ENCODE data around the gene CUL2. TPM values are rescaled to one million over a fixed set of nuclear protein-coding genes. Genes with fewer than 3 reads are reported as not detected.

Gene CUL2
- total RNA-seq, 1 experiment from 2014 or later = 68.0 TPM

DNA sequence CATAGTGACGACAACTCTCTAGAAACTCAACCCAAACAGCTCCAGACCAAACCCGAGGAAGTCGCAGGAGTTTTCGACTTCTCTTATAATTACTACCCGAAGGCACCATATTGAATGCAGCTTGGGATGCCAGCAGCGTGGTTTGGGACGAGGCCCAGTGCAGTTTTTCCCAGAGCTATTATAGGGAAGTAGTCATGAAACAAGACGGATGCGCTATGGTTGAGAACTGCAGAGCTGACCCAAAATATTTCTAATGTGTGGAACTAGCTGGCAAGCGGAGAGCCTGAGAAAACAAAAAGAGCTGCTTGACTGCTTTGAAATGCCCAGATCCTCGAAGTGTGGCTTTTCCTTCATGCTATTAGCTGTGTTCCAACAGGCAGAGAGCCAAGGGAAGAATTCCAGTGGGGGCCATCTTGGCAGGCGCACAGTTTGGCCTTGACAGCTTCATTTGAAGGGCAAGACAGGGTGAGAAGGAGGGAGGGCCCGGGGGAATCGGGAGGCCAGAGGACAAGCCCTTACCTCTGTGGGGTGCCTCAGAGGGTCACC, 122.7 kb downstream of the CUL2 start:
- Histone ChIP-seq H3K4me1 (no peaks in the 10 kb centered on the region), H3K9me3 (no peaks in the 10 kb centered on the region), H3K4me3 (ENCODE audit: low read depth, low read length) (no peak overlapping the region), H3K36me3 (ENCODE audit: control insufficient read depth, insufficient read depth, low read length) (no peaks in the 10 kb centered on the region), H3K27me3 (replicated peaks; ENCODE audit: control insufficient read depth, insufficient read depth, low read length) (no peaks in the 10 kb centered on the region; the same call in 1 of the 2 replicates)
- Mint-ChIP-seq H3K4me3 (ENCODE audit: unreplicated experiment) (no peak overlapping the region), H3K9me3 (ENCODE audit: unreplicated experiment) (no peaks in the 10 kb centered on the region), H3K36me3 (ENCODE audit: insufficient read depth, unreplicated experiment) (no peaks in the 10 kb centered on the region), H3K27ac (ENCODE audit: unreplicated experiment) (no peak overlapping the region), H3K4me1 (ENCODE audit: low read depth, unreplicated experiment) (no peaks in the 10 kb centered on the region), H3K27me3 (ENCODE audit: insufficient read depth, unreplicated experiment) (no peaks in the 10 kb centered on the region)
- POLR2A ChIA-PET = no interaction called here
- intact Hi-C loops (cut with micrococcal nuclease; ENCODE audit: unreplicated experiment) = no loop called here
- DNase-seq = no peak
- BruUV-seq (replicated peaks) = no TSS peak
- CTCF ChIA-PET = no interaction called here
- TF ChIP-seq, protein P1, sequence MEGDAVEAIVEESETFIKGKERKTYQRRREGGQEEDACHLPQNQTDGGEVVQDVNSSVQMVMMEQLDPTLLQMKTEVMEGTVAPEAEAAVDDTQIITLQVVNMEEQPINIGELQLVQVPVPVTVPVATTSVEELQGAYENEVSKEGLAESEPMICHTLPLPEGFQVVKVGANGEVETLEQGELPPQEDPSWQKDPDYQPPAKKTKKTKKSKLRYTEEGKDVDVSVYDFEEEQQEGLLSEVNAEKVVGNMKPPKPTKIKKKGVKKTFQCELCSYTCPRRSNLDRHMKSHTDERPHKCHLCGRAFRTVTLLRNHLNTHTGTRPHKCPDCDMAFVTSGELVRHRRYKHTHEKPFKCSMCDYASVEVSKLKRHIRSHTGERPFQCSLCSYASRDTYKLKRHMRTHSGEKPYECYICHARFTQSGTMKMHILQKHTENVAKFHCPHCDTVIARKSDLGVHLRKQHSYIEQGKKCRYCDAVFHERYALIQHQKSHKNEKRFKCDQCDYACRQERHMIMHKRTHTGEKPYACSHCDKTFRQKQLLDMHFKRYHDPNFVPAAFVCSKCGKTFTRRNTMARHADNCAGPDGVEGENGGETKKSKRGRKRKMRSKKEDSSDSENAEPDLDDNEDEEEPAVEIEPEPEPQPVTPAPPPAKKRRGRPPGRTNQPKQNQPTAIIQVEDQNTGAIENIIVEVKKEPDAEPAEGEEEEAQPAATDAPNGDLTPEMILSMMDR (IDR thresholded peaks at IDR 0.05; ENCODE audit: insufficient read depth in 1 of 2, low read depth in 1 of 2, low read length in 1 of 2, severe bottlenecking in 1 of 2, unreplicated experiment in 1 of 2) = no peak

DNA sequence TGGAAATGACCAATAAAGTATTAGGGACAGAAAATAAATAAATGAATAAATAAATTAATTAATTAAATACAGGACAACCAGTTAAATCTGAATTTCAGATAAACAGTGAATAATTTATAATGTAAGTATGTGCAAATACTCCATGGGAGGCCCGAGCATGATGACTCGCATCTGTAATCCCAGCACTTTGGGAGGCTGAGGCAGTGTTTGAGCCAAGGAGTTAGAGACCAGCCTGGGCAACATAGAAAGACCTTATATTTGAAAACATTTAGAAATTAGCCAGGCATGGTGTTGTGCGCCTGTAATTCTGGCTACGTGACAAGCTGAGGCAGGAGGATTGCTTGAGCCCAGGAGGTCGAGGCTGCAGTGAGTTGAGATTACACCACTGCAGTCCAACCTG, 123.7 kb downstream of the CUL2 start:
- no peak for DNase-seq
- BruUV-seq (replicated peaks) = no TSS peak
- Mint-ChIP-seq H3K4me1 (ENCODE audit: low read depth, unreplicated experiment) (no peaks in the 10 kb centered on the region), H3K36me3 (ENCODE audit: insufficient read depth, unreplicated experiment) (no peaks in the 10 kb centered on the region), H3K4me3 (ENCODE audit: unreplicated experiment) (no peak overlapping the region), H3K27me3 (ENCODE audit: insufficient read depth, unreplicated experiment) (no peaks in the 10 kb centered on the region), H3K27ac (ENCODE audit: unreplicated experiment) (no peak overlapping the region), H3K9me3 (ENCODE audit: unreplicated experiment) (no peaks in the 10 kb centered on the region)
- intact Hi-C loops (cut with micrococcal nuclease; ENCODE audit: unreplicated experiment) = no loop called here
- H3K36me3 ChIP-seq (ENCODE audit: control insufficient read depth, insufficient read depth, low read length) = no peaks in the 10 kb centered on the region
- ChIA-PET CTCF (no interaction called here), POLR2A (no interaction called here)
- no peaks in the 10 kb centered on the region for H3K4me1 ChIP-seq
- TF ChIP-seq, protein P1 (IDR thresholded peaks at IDR 0.05; ENCODE audit: insufficient read depth in 1 of 2, low read depth in 1 of 2, low read length in 1 of 2, severe bottlenecking in 1 of 2, unreplicated experiment in 1 of 2) = no peak
- no peaks in the 10 kb centered on the region for H3K27me3 ChIP-seq (replicated peaks; ENCODE audit: control insufficient read depth, insufficient read depth, low read length)
- H3K4me3 ChIP-seq (ENCODE audit: low read depth, low read length) = no peak overlapping the region
- H3K9me3 ChIP-seq = no peaks in the 10 kb centered on the region

DNA sequence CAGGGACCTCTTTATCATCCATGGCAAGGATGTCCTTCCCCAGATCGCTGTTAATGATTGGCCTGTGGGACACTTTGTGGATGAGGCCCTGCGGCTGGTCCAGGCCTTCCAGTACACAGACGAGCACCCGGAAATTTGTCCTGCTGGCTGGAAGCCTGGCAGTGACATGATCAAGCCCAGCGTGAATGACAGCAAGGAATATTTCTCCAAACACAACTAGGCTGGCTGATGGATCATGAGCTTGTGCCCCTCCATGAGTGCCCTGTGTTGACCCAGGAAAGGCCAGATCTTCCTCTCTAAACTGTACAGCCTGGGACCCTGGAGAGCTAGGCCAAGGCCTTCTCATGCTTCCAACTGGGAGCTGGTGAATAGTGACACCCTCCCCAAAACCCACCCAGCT, 124.1 kb downstream of the CUL2 start:
- no peaks in the 10 kb centered on the region for H3K27me3 ChIP-seq (replicated peaks; ENCODE audit: control insufficient read depth, insufficient read depth, low read length)
- CTCF ChIA-PET = no interaction called here

More for the DNA sequence above, 124.1 kb downstream of the CUL2 start:
- H3K4me1 Mint-ChIP-seq (ENCODE audit: low read depth, unreplicated experiment) = no peaks in the 10 kb centered on the region
- POLR2A ChIA-PET = no interaction called here
- no peaks in the 10 kb centered on the region for H3K4me1 ChIP-seq
- no peak for DNase-seq
- H3K4me3 ChIP-seq (ENCODE audit: low read depth, low read length) = no peak overlapping the region
- H3K9me3 Mint-ChIP-seq (ENCODE audit: unreplicated experiment) = no peaks in the 10 kb centered on the region
- H3K36me3 Mint-ChIP-seq (ENCODE audit: insufficient read depth, unreplicated experiment) = no peaks in the 10 kb centered on the region
- H3K27me3 Mint-ChIP-seq (ENCODE audit: insufficient read depth, unreplicated experiment) = no peaks in the 10 kb centered on the region
- intact Hi-C loops (cut with micrococcal nuclease; ENCODE audit: unreplicated experiment) = no loop called here
- BruUV-seq (replicated peaks) = no TSS peak
- no peaks in the 10 kb centered on the region for H3K9me3 ChIP-seq
- no peaks in the 10 kb centered on the region for H3K36me3 ChIP-seq (ENCODE audit: control insufficient read depth, insufficient read depth, low read length)
- H3K27ac Mint-ChIP-seq (ENCODE audit: unreplicated experiment) = no peak overlapping the region
- no peak overlapping the region for H3K4me3 Mint-ChIP-seq (ENCODE audit: unreplicated experiment)
- TF ChIP-seq, protein P1 (IDR thresholded peaks at IDR 0.05; ENCODE audit: insufficient read depth in 1 of 2, low read depth in 1 of 2, low read length in 1 of 2, severe bottlenecking in 1 of 2, unreplicated experiment in 1 of 2) = no peak

Measured in Caco-2 (cell line).